Measurements from ENCODE around the gene JAZF1.

JAZF1 gene

GRCh38 chr7:28137463-28137862 lies 43.1 kb downstream of the JAZF1 start:
- no peak for DNase-seq (ENCODE audit: low read depth in 1 of 2, low spot score in 1 of 2)

DNA sequence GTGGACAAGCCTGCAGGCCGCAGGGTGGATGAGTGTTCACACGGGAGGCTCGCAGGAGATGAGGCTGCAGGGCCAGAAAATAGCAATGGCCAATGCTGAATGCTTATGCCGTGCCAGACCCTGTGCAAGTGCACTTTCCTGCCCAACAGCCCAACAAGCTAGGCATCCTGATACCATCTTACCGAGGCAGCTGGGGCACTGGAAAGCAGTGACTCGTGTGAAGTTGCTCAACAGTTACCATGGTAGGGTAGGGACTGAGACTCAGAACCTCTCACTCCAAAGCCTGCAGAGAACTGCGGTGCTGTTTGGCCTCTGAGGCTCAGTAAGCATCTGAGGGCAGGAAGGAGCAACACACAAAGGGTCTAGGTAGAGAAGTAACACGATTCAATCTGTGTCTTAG lies 43.7 kb downstream of the JAZF1 start:
- no peak for DNase-seq (ENCODE audit: low read depth in 1 of 2, low spot score in 1 of 2)

- no peak for DNase-seq (ENCODE audit: low read depth in 1 of 2, low spot score in 1 of 2)
These were observed 44.2 kb downstream of the JAZF1 start for GRCh38 chr7:28136420-28136819.

- DNase-seq (ENCODE audit: low read depth in 1 of 2, low spot score in 1 of 2): no peak
These were observed 44.8 kb downstream of the JAZF1 start for GRCh38 chr7:28135760-28136159.

GRCh38 chr7:28135315-28135714 lies 45.3 kb downstream of the JAZF1 start:
- no peak for DNase-seq (ENCODE audit: low read depth in 1 of 2, low spot score in 1 of 2)

DNA sequence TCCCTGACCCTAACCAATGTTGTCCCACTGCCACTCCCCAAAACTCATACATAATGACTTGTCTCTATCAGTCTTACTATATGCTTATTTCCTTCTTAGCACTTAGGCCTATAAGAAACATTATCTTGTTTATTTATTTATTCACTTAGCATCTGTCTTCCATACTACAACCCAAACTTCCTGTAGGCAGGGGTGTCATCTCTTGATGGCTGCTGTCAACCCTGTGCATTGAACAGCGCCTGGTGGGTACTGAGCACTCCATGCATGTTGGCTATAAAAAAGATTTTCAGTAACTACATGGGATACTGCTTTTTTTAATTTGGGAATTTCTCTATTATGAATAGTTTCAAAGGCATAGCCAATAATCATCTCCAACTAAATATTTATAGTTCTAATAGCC lies 46.7 kb downstream of the JAZF1 start:
- no peak for DNase-seq (ENCODE audit: low read depth in 1 of 2, low spot score in 1 of 2)

GRCh38 chr7:28132959-28133870 lies 47.4 kb downstream of the JAZF1 start:
- no peak for DNase-seq (ENCODE audit: low read depth in 1 of 2, low spot score in 1 of 2)

- no peak for DNase-seq (ENCODE audit: low read depth in 1 of 2, low spot score in 1 of 2)
These were observed 50.3 kb downstream of the JAZF1 start for GRCh38 chr7:28130277-28130676.

GRCh38 chr7:28128608-28129007 lies 52.0 kb downstream of the JAZF1 start:
- no peak for DNase-seq (ENCODE audit: low read depth in 1 of 2, low spot score in 1 of 2)

DNA sequence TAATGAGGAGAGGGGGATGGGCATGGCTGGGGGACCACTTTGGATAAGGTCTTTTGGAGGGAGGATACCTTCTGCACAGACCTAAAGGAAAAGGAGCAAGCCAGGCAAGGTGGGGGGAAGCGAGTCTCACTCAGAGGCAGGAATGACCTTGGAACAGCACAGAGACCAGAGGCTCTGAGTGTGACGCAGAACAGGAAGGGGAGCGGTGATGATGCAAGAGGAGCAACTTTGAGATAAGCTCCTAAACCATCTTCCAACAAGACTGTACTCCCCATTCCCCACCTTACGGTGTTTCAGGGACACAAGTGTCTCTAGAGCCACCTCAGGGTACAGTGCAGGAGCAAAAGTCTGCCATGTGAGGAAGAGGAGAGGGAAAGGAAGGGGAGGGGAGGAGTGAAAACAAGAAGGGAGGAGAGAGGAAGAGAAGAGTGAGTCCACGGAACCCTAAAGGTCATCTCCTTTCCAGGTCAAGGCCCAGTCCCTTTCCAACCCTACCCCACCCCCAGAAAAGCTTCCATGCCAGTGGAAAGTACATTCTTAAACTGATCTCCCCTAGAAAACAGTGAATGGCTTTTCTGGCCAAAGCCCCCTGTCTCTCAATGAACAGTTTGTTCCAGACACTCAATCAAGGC lies 54.1 kb downstream of the JAZF1 start:
- no peak for DNase-seq (ENCODE audit: low read depth in 1 of 2, low spot score in 1 of 2)

DNA sequence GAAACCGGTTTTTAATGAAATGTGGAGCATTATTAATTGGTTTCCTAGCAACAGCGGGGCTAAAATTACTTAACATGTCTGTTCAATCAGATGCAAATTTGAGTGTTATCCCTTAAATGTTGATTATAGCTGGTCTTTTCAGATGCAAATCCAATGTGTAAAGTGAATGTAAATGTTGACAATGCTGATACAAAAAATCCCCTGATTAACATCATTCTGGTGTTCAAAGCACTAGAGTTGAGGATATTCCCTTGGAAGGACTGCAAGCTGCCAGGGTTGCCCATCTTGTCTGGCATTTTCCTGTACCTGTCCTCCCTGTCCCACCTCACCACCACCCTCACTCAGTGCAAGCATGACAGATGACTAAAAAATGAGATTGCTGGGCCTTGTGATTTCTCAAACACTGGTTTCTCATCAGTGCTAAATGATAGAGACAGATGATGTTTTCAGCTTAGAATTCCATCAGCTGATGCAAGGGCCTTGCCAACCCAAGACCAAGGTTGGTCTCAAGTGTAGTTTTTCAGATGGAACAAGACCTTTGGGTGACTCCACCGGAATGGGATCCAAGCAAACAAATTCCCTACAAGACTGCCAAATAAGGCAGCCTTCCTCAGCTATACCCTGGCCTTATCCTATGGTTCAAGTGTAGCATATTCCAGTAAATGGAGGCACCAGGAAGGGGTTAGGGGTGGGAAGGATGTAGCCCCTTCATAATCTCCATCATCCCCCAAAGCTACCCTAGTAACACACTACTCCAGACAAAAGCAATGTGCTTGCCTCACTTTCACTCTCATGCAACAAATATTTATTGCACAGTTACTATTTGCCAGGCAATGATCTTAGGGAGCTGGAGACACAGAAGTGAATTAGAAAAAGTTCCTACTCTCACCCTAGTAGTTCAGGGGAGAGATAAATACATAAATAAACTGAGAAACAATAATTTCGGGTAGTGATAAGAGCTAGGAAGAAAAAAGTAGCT lies 54.9 kb downstream of the JAZF1 start:
- no peak for DNase-seq (ENCODE audit: low read depth in 1 of 2, low spot score in 1 of 2)

- DNase-seq (ENCODE audit: low read depth in 1 of 2, low spot score in 1 of 2): no peak
These were observed 56.2 kb downstream of the JAZF1 start for GRCh38 chr7:28124413-28124812.

DNA sequence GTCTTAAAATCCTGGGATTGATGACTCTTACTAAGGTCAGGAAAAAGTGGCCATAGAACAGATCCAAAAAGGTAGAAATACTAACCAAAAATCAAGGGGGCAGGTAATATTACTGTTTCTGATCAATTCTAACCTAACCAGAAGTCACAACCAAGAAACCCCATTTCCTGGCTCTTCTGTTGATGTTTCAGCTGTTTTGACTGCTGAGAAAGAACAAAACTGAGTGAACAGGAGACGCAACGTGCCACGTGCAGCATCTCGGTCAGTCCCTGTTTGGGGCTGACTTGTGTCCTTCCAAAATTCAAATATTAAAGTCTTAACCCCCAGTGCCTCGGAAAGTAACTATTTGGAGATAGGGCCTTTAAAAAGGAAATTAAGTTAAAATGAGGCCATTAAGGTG lies 56.8 kb downstream of the JAZF1 start:
- DNase-seq (ENCODE audit: low read depth in 1 of 2, low spot score in 1 of 2): no peak

DNA sequence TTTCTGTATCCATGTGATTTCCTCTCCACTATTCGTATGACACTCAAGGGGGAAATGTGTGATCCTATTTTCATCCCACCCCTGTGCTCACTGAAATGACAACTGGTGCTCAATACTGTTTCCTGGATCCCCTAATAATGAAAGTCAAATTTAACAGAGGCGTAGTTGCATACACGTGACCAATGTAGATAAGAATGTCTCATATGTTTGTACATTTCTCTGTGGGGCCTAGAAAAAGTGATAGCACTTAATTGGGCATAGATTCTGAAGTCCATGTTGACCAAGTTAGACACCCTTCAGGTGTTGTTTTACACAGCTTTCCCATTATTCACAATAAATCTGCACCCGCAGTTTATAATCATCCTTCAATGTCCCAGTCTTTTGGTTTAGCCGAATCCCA lies 59.1 kb downstream of the JAZF1 start:
- DNase-seq (ENCODE audit: low read depth in 1 of 2, low spot score in 1 of 2): no peak

GRCh38 chr7:28116041-28116440 lies 64.6 kb downstream of the JAZF1 start:
- no peak for DNase-seq (ENCODE audit: low read depth in 1 of 2, low spot score in 1 of 2)

GRCh38 chr7:28115261-28115660 lies 65.3 kb downstream of the JAZF1 start:
- DNase-seq (ENCODE audit: low read depth in 1 of 2, low spot score in 1 of 2): no peak

- no peak for DNase-seq (ENCODE audit: low read depth in 1 of 2, low spot score in 1 of 2)
These were observed 66.5 kb downstream of the JAZF1 start for GRCh38 chr7:28114056-28114455.

DNA sequence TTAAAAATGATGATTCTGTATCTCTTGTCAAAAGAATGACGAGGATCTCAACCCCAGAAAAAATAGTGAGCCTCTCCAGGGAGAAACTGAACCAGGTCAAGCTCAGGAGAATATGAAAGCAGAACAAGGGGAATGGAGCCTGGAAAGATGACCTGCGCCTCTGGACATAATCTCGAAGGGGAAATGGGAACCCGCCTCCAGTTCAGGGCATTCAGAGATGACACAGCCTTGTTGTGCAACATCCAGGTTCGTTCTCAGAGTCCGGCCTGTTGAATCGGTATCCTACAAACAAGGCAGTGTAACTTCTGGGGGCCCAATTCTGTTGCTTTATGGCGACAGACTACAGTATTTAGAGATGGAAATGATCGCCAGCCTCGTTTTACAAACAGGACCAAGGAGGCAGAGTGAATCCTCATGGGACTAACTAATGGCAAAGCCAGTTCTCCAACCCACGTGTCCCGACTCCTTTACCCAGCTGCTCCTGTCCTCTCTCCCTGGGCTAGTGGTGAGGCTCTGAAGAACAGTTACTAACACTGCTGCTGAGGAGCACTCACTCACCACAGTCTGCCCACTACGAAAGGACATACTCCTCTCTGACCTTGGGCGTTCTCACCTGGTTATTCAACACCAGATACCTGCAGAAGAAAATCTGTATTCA lies 67.6 kb downstream of the JAZF1 start:
- no peak for DNase-seq (ENCODE audit: low read depth in 1 of 2, low spot score in 1 of 2)

DNA sequence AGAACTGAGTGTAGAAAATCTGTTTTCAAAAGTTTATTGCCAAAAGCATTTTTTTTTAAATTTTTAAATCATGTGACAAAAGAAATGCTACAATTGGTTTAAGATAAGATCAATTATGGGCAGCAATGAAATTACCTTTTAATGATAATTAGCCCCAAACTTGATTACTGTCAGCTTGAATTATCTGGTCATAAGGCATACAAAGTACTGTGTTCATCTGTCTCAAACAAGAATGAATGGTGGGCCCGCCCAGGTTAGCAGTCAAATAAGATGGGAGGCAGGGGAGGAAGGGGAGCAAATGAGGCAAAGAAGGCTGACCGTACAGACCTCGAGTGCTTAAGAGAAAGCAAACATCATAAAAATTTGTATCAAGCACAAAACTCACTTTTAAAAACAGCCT lies 68.1 kb downstream of the JAZF1 start:
- no peak for DNase-seq (ENCODE audit: low read depth in 1 of 2, low spot score in 1 of 2)

DNA sequence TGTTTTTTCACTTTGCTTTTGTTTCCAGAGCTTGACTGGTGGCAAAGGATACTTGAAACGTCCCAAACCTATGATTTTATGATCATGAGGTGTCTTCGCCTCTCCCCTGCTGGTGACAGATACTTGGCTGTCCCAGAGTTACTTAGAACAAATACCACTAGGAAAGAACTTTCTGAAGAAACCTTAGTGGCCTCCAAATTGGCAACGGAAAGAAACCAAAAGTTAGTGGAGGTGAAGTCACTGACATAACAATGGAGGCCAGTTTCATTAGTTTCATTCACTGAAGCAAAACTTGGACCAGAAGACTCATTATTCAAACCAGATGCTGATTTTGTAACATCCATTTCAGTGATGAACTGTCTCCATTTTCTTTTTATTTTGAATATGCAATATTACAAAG lies 68.6 kb downstream of the JAZF1 start:
- DNase-seq (ENCODE audit: low read depth in 1 of 2, low spot score in 1 of 2): no peak

GRCh38 chr7:28110427-28111012 lies 70.1 kb downstream of the JAZF1 start:
- DNase-seq (ENCODE audit: low read depth in 1 of 2, low spot score in 1 of 2): no peak

Data from activated T-helper 1 cell treated with anti-CD3 and anti-CD28 coated beads, Interleukin-2, amount 50 U/mL, for 16 hours (primary cell).